Naive thymus-derived CD4-positive, alpha-beta T cell (primary cell): Measurements from ENCODE around the gene OBI1. TPM values are rescaled to one million over a fixed set of nuclear protein-coding genes. Genes with fewer than 3 reads are reported as not detected.
A peak's percentile ranks its signal among the peaks of the same experiment; 100 is the strongest.

ENCODE experiments used
- ATAC-seq: fragments of 150-1000 bp; cut with Tn5 transposase; 2 replicates; pipeline ENCODE4 v1.10.0; 2021; ENCODE audit warnings: mild to moderate bottlenecking, moderate library complexity
- CTCF ChIA-PET: fragments of 350-600 bp; sonication (Branson Sonifier 250); formaldehyde crosslinking; loops from one replicate; lab custom pipeline; 2021; ENCODE audit warnings: antibody characterized with exemption; lab: Charles Lee
- POLR2A ChIA-PET: fragments of 350-600 bp; sonication (Branson Sonifier 250); formaldehyde crosslinking; loops from one replicate; lab custom pipeline; 2021; ENCODE audit warnings: antibody characterized with exemption, inconsistent platforms; lab: Charles Lee
- DNase-seq, 9 donors: peaks; one replicate each; pipeline versions ENCODE4 v3.0.0 to v3.0.0-alpha.2; 2020 to 2022; ENCODE audit warnings: mixed read lengths in 1 of 9
- H3K27ac ChIP-seq: one replicate; pipeline ENCODE4 v1.7.0; 2013; ENCODE audit warnings: mild to moderate bottlenecking, low read depth, low read length, moderate library complexity
- H3K27me3 ChIP-seq, 2 donors: one replicate each; pipeline ENCODE4 v1.7.0; 2013; ENCODE audit warnings: low read length in 2 of 2, mild to moderate bottlenecking in 2 of 2, moderate library complexity in 2 of 2; ENCODE audit not compliant: control insufficient read depth in 2 of 2, insufficient read depth in 2 of 2
- H3K36me3 ChIP-seq, 3 experiments: 1 replicate in 2 of 3; 2 replicates in 1 of 3; pipeline ENCODE4 v1.7.0; 2013; ENCODE audit warnings: low read length in 3 of 3, mild to moderate bottlenecking in 3 of 3, moderate library complexity in 1 of 3; ENCODE audit not compliant: insufficient read depth in 3 of 3, control insufficient read depth in 2 of 3
- H3K4me1 ChIP-seq, 2 donors: one replicate each; pipeline ENCODE4 v1.7.0; 2013; ENCODE audit warnings: low read length in 2 of 2, mild to moderate bottlenecking in 2 of 2, moderate library complexity in 1 of 2; ENCODE audit not compliant: control insufficient read depth in 2 of 2, insufficient read depth in 2 of 2
- H3K4me3 ChIP-seq: 2 replicates; pipeline ENCODE4 v1.7.0; 2013; ENCODE audit warnings: mild to moderate bottlenecking, low read length
- H3K9me3 ChIP-seq, 3 experiments: 1 replicate in 2 of 3; 2 replicates in 1 of 3; pipeline ENCODE4 v1.7.0; 2013; ENCODE audit warnings: low read length in 3 of 3; ENCODE audit not compliant: control insufficient read depth in 2 of 3
- H3K27ac Mint-ChIP-seq, 9 donors: one replicate each; pipeline ENCODE4 v1.8.0; 2020 to 2022; ENCODE audit warnings: mixed read lengths in 9 of 9, mild to moderate bottlenecking in 8 of 9, moderate library complexity in 5 of 9, inconsistent platforms in 2 of 9
- H3K27me3 Mint-ChIP-seq, 5 donors: one replicate each; pipeline ENCODE4 v1.8.0; 2021 to 2022; ENCODE audit warnings: mixed read lengths in 5 of 5, mild to moderate bottlenecking in 1 of 5
- H3K36me3 Mint-ChIP-seq, 5 donors: one replicate each; pipeline ENCODE4 v1.8.0; 2020 to 2022; ENCODE audit warnings: mixed read lengths in 5 of 5, mild to moderate bottlenecking in 3 of 5, inconsistent platforms in 1 of 5
- H3K4me1 Mint-ChIP-seq, 7 donors: one replicate each; pipeline ENCODE4 v1.8.0; 2020 to 2022; ENCODE audit warnings: mixed read lengths in 7 of 7, mild to moderate bottlenecking in 3 of 7, inconsistent platforms in 1 of 7
- H3K4me3 Mint-ChIP-seq, 10 donors: one replicate each; pipeline ENCODE4 v1.8.0; 2020 to 2022; ENCODE audit warnings: mild to moderate bottlenecking in 10 of 10, mixed read lengths in 10 of 10, moderate library complexity in 6 of 10, inconsistent platforms in 2 of 10
- H3K9me3 Mint-ChIP-seq, 11 donors: one replicate each; pipeline ENCODE4 v1.8.0; 2020 to 2022; ENCODE audit warnings: mixed read lengths in 11 of 11, mild to moderate bottlenecking in 4 of 11, inconsistent platforms in 1 of 11, moderate library complexity in 1 of 11
- intact Hi-C, 2 donors: fragments of 100-400 bp; cut with micrococcal nuclease; formaldehyde crosslinking; loops; one replicate each; pipeline ENCODE4 v1.15.1; 2023
- polyA plus RNA-seq, 2 donors: library from polyadenylated mRNA; unstranded; fragments of 300-500 nt; fragmentation: Illumina TruSeq; gene quantifications; one replicate each; pipeline ENCODE4 v1.2.3, GENCODE V29; 2021
- total RNA-seq, 6 experiments: library from RNA in 5 of 6; stranded (reverse) in 5 of 6; gene quantifications; 1 replicate in 5 of 6; 2 replicates in 1 of 6; pipeline ENCODE4 v1.2.3 and lab custom pipeline; 2021 to 2026

OBI1 gene
- total and polyA plus RNA-seq, 7 experiments from 2014 or later = 4.2 to 17.7 (median 15.9) TPM

DNA sequence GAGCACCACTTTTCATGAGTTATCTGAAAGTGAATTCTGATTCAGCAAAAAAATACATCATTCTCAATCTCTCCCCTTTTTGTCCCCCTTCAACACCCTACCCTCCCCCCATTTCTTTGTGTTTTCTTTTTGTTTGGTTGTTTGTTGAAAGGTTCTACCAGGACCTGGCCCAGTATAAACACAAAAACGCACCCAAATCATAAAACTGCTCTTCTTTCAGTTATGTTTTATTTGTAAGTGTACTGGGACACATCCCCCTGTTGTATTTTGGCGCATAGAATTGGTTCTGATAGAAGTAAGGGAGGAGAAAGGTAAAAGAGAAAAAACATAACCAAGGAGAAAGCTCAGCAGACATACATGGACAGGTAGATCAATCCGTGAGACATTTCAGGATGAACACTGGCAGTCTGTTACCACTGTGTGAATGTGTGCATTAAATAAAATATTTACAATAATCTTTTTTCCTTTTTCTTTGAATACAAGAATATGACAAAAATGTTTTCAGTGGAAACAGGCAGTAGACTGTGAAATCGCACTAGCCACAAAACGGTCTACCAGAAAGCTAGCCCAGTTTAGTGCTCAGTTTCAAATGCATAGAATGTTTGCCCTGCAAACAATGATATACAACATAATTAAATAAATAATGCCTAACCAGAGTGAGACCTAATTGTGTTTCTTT, 59.9 kb downstream of the OBI1 start:
- POLR2A ChIA-PET = no interaction called here
- peaks cover 0 to 67% (median 30%) of the 10 kb centered on the region in 11 donors for H3K9me3 Mint-ChIP-seq
- peaks cover 0 to 10% (median 0%) of the 10 kb centered on the region in 3 experiments for H3K9me3 ChIP-seq
- peaks cover 0 to 19% of the 10 kb centered on the region in 2 donors for H3K4me1 ChIP-seq
- H3K4me3 ChIP-seq = no peak overlapping the region
- peak overlapping the region in 2 of 10 donors; percentile 1 to 36 for H3K4me3 Mint-ChIP-seq
- DNase-seq (no peak), ATAC-seq (no peak)
- H3K36me3 ChIP-seq = no peaks in the 10 kb centered on the region
- peaks cover 0 to 10% (median 1%) of the 10 kb centered on the region in 5 donors for H3K36me3 Mint-ChIP-seq
- peaks cover 16 to 46% (median 36%) of the 10 kb centered on the region in 7 donors for H3K4me1 Mint-ChIP-seq
- CTCF ChIA-PET = no interaction called here
- peaks cover 69 to 87% (median 77%) of the 10 kb centered on the region in 5 donors for H3K27me3 Mint-ChIP-seq
- H3K27me3 ChIP-seq = peaks cover 58 to 76% of the 10 kb centered on the region in 2 donors
- H3K27ac ChIP-seq = no peak overlapping the region
- H3K27ac Mint-ChIP-seq = peak overlapping the region in 2 of 9 donors; percentile 34 to 77
- intact Hi-C loops = loop anchor here in 1 of 2 donors (5.0 kb wide), 1 partner anchor 1743 kb away; the partner anchor contains the start of gene SPRY2

DNA sequence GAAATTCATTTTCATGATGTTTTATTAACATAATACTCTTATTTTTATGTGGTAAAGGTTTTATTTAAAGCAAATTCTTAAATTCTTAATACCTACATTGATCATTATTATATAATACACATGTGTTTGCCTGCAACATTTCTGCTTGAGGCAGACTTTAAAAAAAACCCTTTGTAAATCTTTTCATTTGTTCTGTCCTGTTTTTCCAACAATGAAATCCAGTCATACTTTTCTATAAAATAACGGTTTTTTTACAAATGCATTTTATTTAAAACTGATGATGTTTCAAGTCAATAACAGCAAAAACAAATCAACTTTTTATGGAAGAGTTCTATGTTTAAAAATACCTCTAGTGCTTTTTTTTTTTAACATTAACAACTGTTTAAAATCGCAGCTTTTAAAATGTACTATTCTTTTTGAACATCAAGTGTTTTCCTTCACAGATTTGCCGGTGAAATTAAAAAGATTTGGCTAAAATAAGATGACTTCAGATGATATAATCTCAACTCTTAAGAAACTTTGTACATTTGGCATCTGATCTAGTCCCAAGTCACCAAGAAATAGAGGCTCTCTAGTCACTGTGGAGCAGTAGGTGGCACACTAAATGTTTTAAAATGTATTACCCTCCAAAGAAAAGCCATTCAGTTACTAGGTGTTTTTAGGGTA, 60.7 kb downstream of the OBI1 start:
- H3K36me3 ChIP-seq = no peaks in the 10 kb centered on the region
- peaks cover 60 to 73% of the 10 kb centered on the region in 2 donors for H3K27me3 ChIP-seq
- peak overlapping the region in 2 of 9 donors; percentile 54 to 74 for H3K27ac Mint-ChIP-seq
- ChIA-PET POLR2A (no interaction called here), CTCF (no interaction called here)
- no peak for ATAC-seq
- H3K4me1 Mint-ChIP-seq = peaks cover 9 to 40% (median 28%) of the 10 kb centered on the region in 7 donors
- no peak overlapping the region for H3K27ac ChIP-seq
- H3K4me1 ChIP-seq = peaks cover 0 to 15% of the 10 kb centered on the region in 2 donors
- H3K36me3 Mint-ChIP-seq = peaks cover 0 to 17% (median 0%) of the 10 kb centered on the region in 5 donors
- DNase-seq = no peak
- intact Hi-C loops = loop anchor here in 1 of 2 donors (5.0 kb wide), 1 partner anchor 1744 kb away; the partner anchor contains the start of gene SPRY2
- H3K4me3 ChIP-seq = no peak overlapping the region
- peaks cover 0 to 70% (median 32%) of the 10 kb centered on the region in 11 donors for H3K9me3 Mint-ChIP-seq
- peaks cover 0 to 17% (median 0%) of the 10 kb centered on the region in 3 experiments for H3K9me3 ChIP-seq
- H3K27me3 Mint-ChIP-seq = peaks cover 73 to 88% (median 78%) of the 10 kb centered on the region in 5 donors
- H3K4me3 Mint-ChIP-seq = no peak overlapping the region

DNA sequence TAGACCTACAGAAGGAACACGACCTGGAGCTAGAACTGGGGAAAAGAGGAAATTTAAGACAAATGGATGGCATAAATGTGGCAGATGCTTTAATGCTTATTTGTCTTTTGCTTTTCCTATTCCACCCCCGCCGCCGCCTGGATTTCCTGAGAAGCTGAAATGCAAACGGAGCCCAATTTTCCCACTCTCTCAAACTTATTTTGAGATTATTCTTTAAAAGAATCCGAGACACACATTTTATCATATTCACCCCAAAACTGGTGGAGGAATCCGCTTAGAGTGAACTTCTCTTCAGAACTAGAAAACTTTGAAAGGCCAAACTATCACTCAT, 61.4 kb downstream of the OBI1 start:
- Histone ChIP-seq H3K4me1 (peaks cover 0 to 10% of the 10 kb centered on the region in 2 donors), H3K9me3 (peaks cover 0 to 22% (median 0%) of the 10 kb centered on the region in 3 experiments), H3K4me3 (no peak overlapping the region), H3K27me3 (peaks cover 66 to 73% of the 10 kb centered on the region in 2 donors), H3K36me3 (no peaks in the 10 kb centered on the region), H3K27ac (no peak overlapping the region)
- Mint-ChIP-seq H3K9me3 (peaks cover 0 to 76% (median 34%) of the 10 kb centered on the region in 11 donors), H3K4me1 (peaks cover 5 to 36% (median 25%) of the 10 kb centered on the region in 7 donors), H3K4me3 (peak overlapping the region in 4 of 10 donors; percentile 5 to 41 (median 20)), H3K27ac (peak overlapping the region in 6 of 9 donors; percentile 28 to 74 (median 44)), H3K27me3 (peaks cover 74 to 91% (median 81%) of the 10 kb centered on the region in 5 donors), H3K36me3 (peaks cover 0 to 17% (median 0%) of the 10 kb centered on the region in 5 donors)
- POLR2A ChIA-PET = interaction anchor here (1.7 kb wide), 1 partner anchor 10 kb away, joined by 6 read pairs; no protein-coding TSS in a partner anchor
- ATAC-seq (no peak), DNase-seq (no peak)
- intact Hi-C loops = loop anchor here in 1 of 2 donors (1.0 to 5.0 kb wide), 2 partner anchors 11 to 1745 kb away; partner anchors contain the start of gene SPRY2
- CTCF ChIA-PET = no interaction called here

DNA sequence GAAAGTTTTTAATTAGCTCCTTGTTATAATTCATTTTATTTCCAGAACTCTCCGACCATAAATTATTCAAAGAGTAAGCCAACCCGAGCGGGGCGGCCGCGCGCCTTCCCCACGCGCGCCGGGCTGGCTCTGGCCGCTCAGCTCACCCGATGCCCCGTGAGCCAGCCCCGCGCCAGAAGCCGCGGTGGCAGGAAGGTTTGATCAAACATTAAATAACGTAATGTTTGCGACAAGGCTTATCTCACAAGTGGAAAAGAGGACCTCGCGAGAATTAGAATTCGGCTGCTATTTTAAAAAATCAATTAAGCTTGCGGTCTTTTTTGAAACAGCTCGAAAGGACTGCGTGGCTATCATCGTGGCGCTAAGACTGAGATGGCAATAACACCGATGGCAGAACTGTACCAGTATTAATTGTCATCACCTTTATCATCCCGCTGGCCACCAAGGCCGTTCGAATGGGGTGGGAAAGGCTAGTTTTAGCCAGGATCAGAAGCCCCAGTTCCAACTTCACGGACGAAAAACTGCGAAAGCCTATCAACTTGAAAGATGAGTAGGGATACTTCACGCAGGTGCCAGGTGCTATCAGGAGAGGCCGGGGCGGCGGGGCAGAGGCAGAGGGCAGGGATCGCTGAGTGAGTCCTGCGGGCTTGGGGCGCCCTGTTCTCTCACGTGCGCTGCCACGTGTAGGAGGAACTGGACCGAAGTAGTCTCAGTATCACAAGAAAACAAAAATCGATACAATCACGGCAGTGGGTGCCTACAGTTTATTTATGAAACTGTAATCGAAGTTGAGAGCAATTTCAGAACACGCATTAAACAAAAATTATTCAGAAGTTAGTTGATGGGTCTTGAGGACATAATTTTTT, 62.0 kb downstream of the OBI1 start:
- Histone ChIP-seq H3K36me3 (no peaks in the 10 kb centered on the region), H3K9me3 (peaks cover 0 to 22% (median 0%) of the 10 kb centered on the region in 3 experiments), H3K4me3 (no peak overlapping the region), H3K27ac (no peak overlapping the region), H3K4me1 (peaks cover 0 to 5% of the 10 kb centered on the region in 2 donors), H3K27me3 (peaks cover 68 to 69% of the 10 kb centered on the region in 2 donors)
- intact Hi-C loops = loop anchor here in 1 of 2 donors (1.0 to 5.0 kb wide), 2 partner anchors 11 to 1745 kb away; partner anchors contain the start of gene SPRY2
- H3K36me3 Mint-ChIP-seq = peaks cover 0 to 17% (median 0%) of the 10 kb centered on the region in 5 donors
- CTCF ChIA-PET = no interaction called here
- H3K4me3 Mint-ChIP-seq = peak overlapping the region in 7 of 10 donors; percentile 9 to 41 (median 23)
- peaks cover 0 to 31% (median 20%) of the 10 kb centered on the region in 7 donors for H3K4me1 Mint-ChIP-seq
- peaks cover 76 to 92% (median 82%) of the 10 kb centered on the region in 5 donors for H3K27me3 Mint-ChIP-seq
- ATAC-seq (no peak), DNase-seq (no peak)
- H3K9me3 Mint-ChIP-seq = peaks cover 0 to 82% (median 34%) of the 10 kb centered on the region in 11 donors
- POLR2A ChIA-PET = interaction anchor here (1.7 kb wide), 1 partner anchor 10 kb away, joined by 6 read pairs; no protein-coding TSS in a partner anchor
- H3K27ac Mint-ChIP-seq = peak overlapping the region in 6 of 9 donors; percentile 28 to 74 (median 44)

DNA sequence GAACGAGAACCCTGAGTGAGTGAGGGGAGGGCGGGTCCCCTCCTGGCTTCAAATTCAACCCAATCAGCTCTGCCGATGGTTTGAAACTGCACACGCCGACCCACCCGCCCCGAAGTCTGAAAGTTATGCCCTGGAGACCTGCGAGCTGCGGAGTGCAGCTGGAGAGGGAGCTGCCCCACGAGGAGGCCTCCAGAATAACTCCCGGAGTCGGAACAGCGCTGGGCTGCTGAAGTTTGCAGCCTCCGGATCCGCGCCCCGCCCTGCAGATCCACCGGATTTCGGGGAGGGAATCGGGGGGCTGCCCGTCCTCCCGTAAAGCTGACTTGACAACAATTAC, 62.6 kb downstream of the OBI1 start:
- intact Hi-C loops = loop anchor here in 1 of 2 donors (5.0 kb wide), 1 partner anchor 1746 kb away; the partner anchor contains the start of gene SPRY2
- Histone ChIP-seq H3K9me3 (peaks cover 0 to 22% (median 0%) of the 10 kb centered on the region in 3 experiments), H3K36me3 (no peaks in the 10 kb centered on the region), H3K4me3 (no peak overlapping the region), H3K27me3 (peaks cover 69 to 70% of the 10 kb centered on the region in 2 donors), H3K27ac (no peak overlapping the region), H3K4me1 (peaks cover 0 to 3% of the 10 kb centered on the region in 2 donors)
- peaks cover 0 to 82% (median 35%) of the 10 kb centered on the region in 11 donors for H3K9me3 Mint-ChIP-seq
- POLR2A ChIA-PET = interaction anchor here (1.7 kb wide), 1 partner anchor 11 kb away, joined by 6 read pairs; no protein-coding TSS in a partner anchor
- peaks cover 0 to 29% (median 19%) of the 10 kb centered on the region in 7 donors for H3K4me1 Mint-ChIP-seq
- peaks cover 82 to 94% (median 86%) of the 10 kb centered on the region in 5 donors for H3K27me3 Mint-ChIP-seq
- peak overlapping the region in 1 of 9 donors; percentile 46 for H3K27ac Mint-ChIP-seq
- CTCF ChIA-PET = no interaction called here
- DNase-seq (no peak), ATAC-seq (no peak)
- peak overlapping the region in 4 of 10 donors; percentile 16 to 41 (median 29) for H3K4me3 Mint-ChIP-seq
- H3K36me3 Mint-ChIP-seq = peaks cover 0 to 17% (median 0%) of the 10 kb centered on the region in 5 donors
